H9 (cell line): ENCODE measurements around the gene NHLRC1. TPM values are rescaled to one million over a fixed set of nuclear protein-coding genes. Genes with fewer than 3 reads are reported as not detected.

ENCODE experiments used
- DNase-seq: peaks from one replicate; pipeline ENCODE4 v3.0.0-alpha.2; 2017
- H2AFZ ChIP-seq: one replicate; pipeline ENCODE4 v1.6.1; 2013; ENCODE audit warnings: mild to moderate bottlenecking, low read length, control low read depth, moderate library complexity
- H2AK5ac ChIP-seq: 2 replicates; pipeline ENCODE4 v1.6.1; 2013; ENCODE audit warnings: low read length, control low read depth, mixed read lengths; ENCODE audit not compliant: insufficient read length
- H2BK120ac ChIP-seq: one replicate; pipeline ENCODE4 v1.6.1; 2013; ENCODE audit warnings: low read depth, mild to moderate bottlenecking, low read length, control low read depth, inconsistent platforms; ENCODE audit not compliant: poor library complexity, severe bottlenecking
- H2BK12ac ChIP-seq: 2 replicates; pipeline ENCODE4 v1.6.1; 2013; ENCODE audit warnings: low read length, control low read depth, mixed read lengths, low read depth; ENCODE audit not compliant: insufficient read length
- H2BK15ac ChIP-seq: 2 replicates; pipeline ENCODE4 v1.6.1; 2013; ENCODE audit warnings: low read depth, low read length, control low read depth
- H2BK20ac ChIP-seq: one replicate; pipeline ENCODE4 v1.6.1; 2013; ENCODE audit warnings: low read depth, mild to moderate bottlenecking, low read length, control low read depth, inconsistent platforms; ENCODE audit not compliant: poor library complexity, severe bottlenecking
- H2BK5ac ChIP-seq: 2 replicates; pipeline ENCODE4 v1.6.1; 2013; ENCODE audit warnings: low read length, control low read depth, mixed read lengths; ENCODE audit not compliant: insufficient read length
- H3K14ac ChIP-seq: 2 replicates; pipeline ENCODE4 v1.6.1; 2013; ENCODE audit warnings: low read length, control low read depth; ENCODE audit not compliant: insufficient read depth
- H3K18ac ChIP-seq: 2 replicates; pipeline ENCODE4 v1.6.1; 2013; ENCODE audit warnings: low read depth, mild to moderate bottlenecking, mixed read lengths, low read length, control low read depth; ENCODE audit not compliant: insufficient read length
- H3K23ac ChIP-seq: 2 replicates; pipeline ENCODE4 v1.6.1; 2013; ENCODE audit warnings: low read length, control low read depth, mixed read lengths, low read depth; ENCODE audit not compliant: insufficient read length
- H3K23me2 ChIP-seq: 2 replicates; pipeline ENCODE4 v1.6.1; 2013; ENCODE audit warnings: low read depth, mild to moderate bottlenecking, mixed read lengths, low read length, control low read depth; ENCODE audit not compliant: insufficient read length, poor library complexity, severe bottlenecking
- H3K27ac ChIP-seq: 2 replicates; pipeline ENCODE4 v1.5.1; 2013; ENCODE audit warnings: low read length, control low read depth, mixed read lengths, low read depth; ENCODE audit not compliant: insufficient read length
- H3K27me3 ChIP-seq: 2 replicates; pipeline ENCODE4 v1.6.1; 2013; ENCODE audit warnings: low read length, control low read depth, inconsistent platforms; ENCODE audit not compliant: insufficient read depth
- H3K4ac ChIP-seq: 2 replicates; pipeline ENCODE4 v1.6.1; 2013; ENCODE audit warnings: low read depth, mild to moderate bottlenecking, control low read depth, inconsistent platforms, low read length, moderate library complexity
- H3K4me1 ChIP-seq: 2 replicates; pipeline ENCODE4 v1.6.1; 2013; ENCODE audit warnings: low read length, control low read depth, inconsistent platforms; ENCODE audit not compliant: insufficient read depth
- H3K4me2 ChIP-seq: 2 replicates; pipeline ENCODE4 v1.6.1; 2013; ENCODE audit warnings: low read length, control low read depth, mixed read lengths; ENCODE audit not compliant: insufficient read length, insufficient read depth
- H3K56ac ChIP-seq: 2 replicates; pipeline ENCODE4 v1.6.1; 2013; ENCODE audit warnings: low read depth, mild to moderate bottlenecking, mixed read lengths, low read length, control low read depth; ENCODE audit not compliant: insufficient read length
- H3K79me1 ChIP-seq: 2 replicates; pipeline ENCODE4 v1.6.1; 2013; ENCODE audit warnings: low read depth, mild to moderate bottlenecking, moderate library complexity, low read length, control low read depth, inconsistent platforms; ENCODE audit not compliant: insufficient read depth, poor library complexity, severe bottlenecking
- H3K79me2 ChIP-seq: 2 replicates; pipeline ENCODE4 v1.6.1; 2013; ENCODE audit warnings: low read length, control low read depth, inconsistent platforms; ENCODE audit not compliant: insufficient read depth
- H3K9ac ChIP-seq: 2 replicates; pipeline ENCODE4 v1.6.1; 2013; ENCODE audit warnings: low read length, control low read depth, mixed read lengths; ENCODE audit not compliant: insufficient read length; ENCODE audit errors: extremely low read depth
- H3K9me3 ChIP-seq: one replicate; pipeline ENCODE4 v1.6.1; 2013; ENCODE audit warnings: low read depth, low read length, inconsistent platforms; ENCODE audit not compliant: control insufficient read depth
- H3T11ph ChIP-seq: one replicate; pipeline ENCODE4 v1.6.1; 2013; ENCODE audit warnings: mild to moderate bottlenecking, low read length, control low read depth, inconsistent platforms
- H4K20me1 ChIP-seq: one replicate; pipeline ENCODE4 v1.6.1; 2013; ENCODE audit not compliant: control insufficient read depth, insufficient read length, insufficient read depth
- H4K5ac ChIP-seq: 2 replicates; pipeline ENCODE4 v1.6.1; 2013; ENCODE audit warnings: low read depth, mild to moderate bottlenecking, mixed read lengths, low read length, control low read depth; ENCODE audit not compliant: insufficient read length
- H4K8ac ChIP-seq: replicated peaks from 2 replicates; pipeline ENCODE4 v1.6.1; 2013; ENCODE audit warnings: low read length, control low read depth, mixed read lengths, low read depth; ENCODE audit not compliant: insufficient read length
- H4K91ac ChIP-seq: 2 replicates; pipeline ENCODE4 v1.6.1; 2013; ENCODE audit warnings: low read depth, mild to moderate bottlenecking, moderate library complexity, mixed read lengths, low read length, control low read depth; ENCODE audit not compliant: insufficient read length
- H3K27ac Mint-ChIP-seq, 3 experiments: 2 replicates in 2 of 3; 3 replicates in 1 of 3; pipeline ENCODE4 v1.8.0; 2020 to 2021; ENCODE audit warnings: mixed read lengths in 3 of 3, mild to moderate bottlenecking in 1 of 3, moderate library complexity in 1 of 3
- H3K27me3 Mint-ChIP-seq: 2 replicates; pipeline ENCODE4 v1.8.0; 2021; ENCODE audit warnings: low read depth, mild to moderate bottlenecking, moderate library complexity, mixed read lengths
- H3K36me3 Mint-ChIP-seq, 3 experiments: 2 replicates in 2 of 3; 3 replicates in 1 of 3; pipeline ENCODE4 v1.8.0; 2020 to 2021; ENCODE audit warnings: low read depth in 3 of 3, mixed read lengths in 3 of 3; ENCODE audit not compliant: insufficient read depth in 1 of 3
- H3K4me1 Mint-ChIP-seq, 2 experiments: 2 replicates each; pipeline ENCODE4 v1.8.0; 2020; ENCODE audit warnings: mixed read lengths in 2 of 2
- H3K4me3 Mint-ChIP-seq, 2 experiments: 2 replicates in 1 of 2; 3 replicates in 1 of 2; pipeline ENCODE4 v1.8.0; 2020 to 2021; ENCODE audit warnings: mild to moderate bottlenecking in 2 of 2, mixed read lengths in 2 of 2, moderate library complexity in 1 of 2
- H3K9me3 Mint-ChIP-seq, 2 experiments: 2 replicates in 1 of 2; 3 replicates in 1 of 2; pipeline ENCODE4 v1.8.0; 2020; ENCODE audit warnings: mild to moderate bottlenecking in 2 of 2, mixed read lengths in 2 of 2, moderate library complexity in 1 of 2
- CTCF ChIP-seq: fragments of 200-600 bp; sonication (generic); conservative IDR thresholded peaks from 3 replicates; pipeline ENCODE4 v1.8.0; 2021; ENCODE audit warnings: antibody characterized with exemption, mild to moderate bottlenecking
- WGBS: extraction: QIAGEN DNeasy Blood & Tissue Kit; methylation state at CpG from one replicate; pipeline ENCODE4 v1.1.7; 2013; ENCODE audit warnings: missing lambda C conversion rate, low lambda C conversion rate, mixed read lengths; ENCODE audit not compliant: insufficient read length; ENCODE audit errors: extremely low coverage; 5-methylcytosine and 5-hydroxymethylcytosine counted together
- total RNA-seq: library from RNA; stranded (reverse); gene quantifications from 2 replicates; pipeline ENCODE4 v1.2.1, GENCODE V29; 2021

Gene NHLRC1
- total RNA-seq, 1 experiment from 2014 or later: 1.5 TPM

- no CpG with 5 or more reads among the region's 5 CpGs for WGBS
- no peak for TF ChIP-seq CTCF
Measured at GRCh38 chr6:18088419-18089296, 33.8 kb downstream of the NHLRC1 start.

More at GRCh38 chr6:18088419-18089296, 33.8 kb downstream of the NHLRC1 start:
- Histone ChIP-seq H3K27ac (no peak overlapping the region), H3K23me2 (no peaks in the 10 kb centered on the region), H2AFZ (no peak overlapping the region), H3K79me2 (no peaks in the 10 kb centered on the region), H2BK20ac (no peak overlapping the region), H2AK5ac (no peak overlapping the region), H4K20me1 (no peaks in the 10 kb centered on the region), H3K9ac (no peak overlapping the region), H4K91ac (no peak overlapping the region), H2BK15ac (no peak overlapping the region), H3K18ac (no peak overlapping the region), H2BK5ac (no peak overlapping the region), H3T11ph (no peak overlapping the region), H2BK12ac (no peak overlapping the region), H3K27me3 (no peaks in the 10 kb centered on the region), H4K5ac (no peak overlapping the region), H3K14ac (no peak overlapping the region), H3K9me3 (no peaks in the 10 kb centered on the region), H3K23ac (no peak overlapping the region), H3K4me1 (no peaks in the 10 kb centered on the region), H4K8ac (no peak overlapping the region), H3K4me2 (no peak overlapping the region), H3K56ac (no peak overlapping the region), H2BK120ac (no peak overlapping the region), H3K4ac (no peak overlapping the region), H3K79me1 (no peaks in the 10 kb centered on the region)
- peaks cover 6 to 10% of the 10 kb centered on the region in 2 experiments; a peak in 3 of 4 replicates for H3K4me1 Mint-ChIP-seq
- H3K36me3 Mint-ChIP-seq: peaks cover 0 to 15% (median 13%) of the 10 kb centered on the region in 3 experiments; a peak in 5 of 7 replicates
- H3K27me3 Mint-ChIP-seq: peaks cover 2% of the 10 kb centered on the region; the same call in 1 of the 2 replicates
- no peak overlapping the region for H3K4me3 Mint-ChIP-seq
- no peak overlapping the region for H3K27ac Mint-ChIP-seq
- DNase-seq: no peak
- peaks cover 8 to 13% of the 10 kb centered on the region in 2 experiments; a peak in 4 of 5 replicates for H3K9me3 Mint-ChIP-seq
